DOHH2 (cell line): Measurements from ENCODE around the gene PSG4.

ENCODE experiments used
- CTCF ChIP-seq: fragments of 200-600 bp; sonication (generic); IDR thresholded peaks from one replicate; pipeline ENCODE4 v1.5.1; 2014; ENCODE audit warnings: antibody characterized with exemption, mild to moderate bottlenecking, low read depth, low read length; ENCODE audit not compliant: poor library complexity, severe bottlenecking
- EZH2phosphoT487 ChIP-seq: fragments of 200-600 bp; sonication (generic); IDR thresholded peaks from 2 replicates; pipeline ENCODE4 v1.6.1; 2017; ENCODE audit warnings: borderline replicate concordance, mild to moderate bottlenecking, antibody characterized with exemption, low read length, moderate library complexity, mixed read lengths

- TF ChIP-seq EZH2phosphoT487 (no peak), CTCF (no peak)
Observed at GRCh38 chr19:43207991-43208390, 2.6 kb upstream of the PSG4 start.
